ENCODE results near the gene HARBI1. TPM values are rescaled to one million over a fixed set of nuclear protein-coding genes. Genes with fewer than 3 reads are reported as not detected.
A peak's percentile ranks its signal among the peaks of the same experiment; 100 is the strongest.

Gene HARBI1
- total and polyA plus RNA-seq, 9 of the 15 experiments (the other 6 are each of a cell fraction or from before 2014, with no cell fraction given): 3.5 to 8.4 (median 5.5) TPM

GRCh38 chr11:46616551-46617133 is 385 bp downstream of the HARBI1 start (continued):
- TF ChIP-seq ATF6 (CRISPR knock-in tag; IDR thresholded peaks at IDR 0.05) (0 out of 2 replicates have a peak, but pooled peaks have one; percentile 22), POLR2B (IDR thresholded peaks at IDR 0.05; ENCODE audit: low read depth, partially characterized antibody) (peak; percentile 63), CEBPG (CRISPR knock-in tag; IDR thresholded peaks at IDR 0.05) (no peak), CEBPG (tag; conservative IDR thresholded peaks at IDR 0.05 in 1 of 2, IDR thresholded peaks at IDR 0.05 in 1 of 2) (peak in 1 of 2 experiments; percentile 63; a peak in 2 of 4 replicates), BRD9 (IDR thresholded peaks at IDR 0.05; ENCODE audit: low read depth, partially characterized antibody) (peak; percentile 40), BCL6 (CRISPR knock-in tag; IDR thresholded peaks at IDR 0.05) (no peak), STAT5B (CRISPR knock-in tag; IDR thresholded peaks at IDR 0.05) (no peak), NCOA2 (IDR thresholded peaks at IDR 0.05; ENCODE audit: partially characterized antibody in 2 of 2) (no peak), POLR2A (conservative IDR thresholded peaks at IDR 0.05) (peak; percentile 68; the same call in 1 of the 2 replicates), USF2 (CRISPR knock-in tag; IDR thresholded peaks at IDR 0.05) (no peak), ZBTB1 (CRISPR knock-in tag; IDR thresholded peaks at IDR 0.05; ENCODE audit: borderline replicate concordance, low read depth) (peak; percentile 49; the same call in 1 of the 2 replicates), AFF4 (CRISPR knock-in tag; IDR thresholded peaks at IDR 0.05) (peak; percentile 59; the same call in 1 of the 2 replicates), LCOR (CRISPR knock-in tag; IDR thresholded peaks at IDR 0.05) (peak; percentile 75; the same call in 1 of the 2 replicates), HDAC1 (IDR thresholded peaks at IDR 0.05) (peak in 1 of 2 experiments; percentile 65; a peak in 2 of 4 replicates)

Data from K562 (cell line).